Gastroesophageal sphincter (tissue), 4 donors: ENCODE measurements around the gene TGFBI. TPM values are rescaled to one million over a fixed set of nuclear protein-coding genes. Genes with fewer than 3 reads are reported as not detected.
A peak's percentile ranks its signal among the peaks of the same experiment; 100 is the strongest.

ENCODE experiments used
- ATAC-seq: fragments of 150-250 bp; one replicate; pipeline ENCODE4 v1.9.1; 2016; ENCODE audit warnings: mild to moderate bottlenecking, moderate library complexity
- H3K27ac ChIP-seq, 4 donors: fragments of 200-600 bp; sonication (generic) in 3 of 4; 1 replicate in 3 of 4; 2 replicates in 1 of 4; pipeline ENCODE4 v1.5.1; 2016 to 2019
- H3K27me3 ChIP-seq: fragments of 200-600 bp; sonication (generic); one replicate; pipeline ENCODE4 v1.5.1; 2019
- H3K36me3 ChIP-seq, 2 donors: fragments of 200-600 bp; sonication (generic); one replicate each; pipeline ENCODE4 v1.5.1; 2019; ENCODE audit warnings: control low read depth in 1 of 2
- H3K4me1 ChIP-seq, 3 donors: fragments of 200-600 bp; sonication (generic); 1 replicate in 2 of 3; 2 replicates in 1 of 3; pipeline ENCODE4 v1.5.1; 2016 to 2019; ENCODE audit warnings: control low read depth in 2 of 3
- H3K4me3 ChIP-seq, 2 donors: fragments of 200-600 bp; sonication (generic); one replicate each; pipeline ENCODE4 v1.5.1; 2019; ENCODE audit warnings: mild to moderate bottlenecking in 1 of 2, moderate library complexity in 1 of 2
- H3K9me3 ChIP-seq, 3 donors: fragments of 200-600 bp; sonication (generic); one replicate each; pipeline ENCODE4 v1.5.1; 2017 to 2019; ENCODE audit warnings: control low read depth in 2 of 3
- CTCF ChIP-seq, 4 experiments: fragments of 200-600 bp in 2 of 4; fragments of 450-650 bp in 2 of 4; sonication (generic) in 1 of 4; IDR thresholded peaks; one replicate each; pipeline ENCODE4 v1.5.1; 2017 to 2019; ENCODE audit warnings: antibody characterized with exemption in 4 of 4, mild to moderate bottlenecking in 2 of 4, moderate library complexity in 2 of 4
- EP300 ChIP-seq: sonication (generic); formaldehyde crosslinking; IDR thresholded peaks from one replicate; pipeline ENCODE4 v1.6.1; 2017; ENCODE audit warnings: antibody characterized with exemption, mild to moderate bottlenecking
- POLR2A ChIP-seq, 2 donors: fragments of 450-650 bp; IDR thresholded peaks; one replicate each; pipeline ENCODE4 v1.6.1; 2017; ENCODE audit warnings: antibody characterized with exemption in 2 of 2, mild to moderate bottlenecking in 2 of 2, moderate library complexity in 1 of 2
- POLR2AphosphoS5 ChIP-seq: sonication (generic); formaldehyde crosslinking; IDR thresholded peaks from one replicate; pipeline ENCODE4 v1.6.1; 2017; ENCODE audit warnings: antibody characterized with exemption
- WGBS, 2 donors: methylation state at CpG; one replicate each; pipeline ENCODE4 v1.1.5; 2018; ENCODE audit warnings: low coverage in 1 of 2; 5-methylcytosine and 5-hydroxymethylcytosine counted together
- total RNA-seq, 4 donors: library from RNA; depleted of rRNA; stranded (reverse); fragments of >200 nt; gene quantifications; one replicate each; pipeline ENCODE4 v1.1.0, GENCODE V29; 2016

The TGFBI gene
- total RNA-seq, 4 donors from 2014 or later: 29.0 to 159 (median 112) TPM

GRCh38 chr5:136054142-136055019, 25.6 kb downstream of the TGFBI start:
- peaks cover 0 to 36% of the 10 kb centered on the region in 2 donors for H3K36me3 ChIP-seq
- no peaks in the 10 kb centered on the region for H3K9me3 ChIP-seq
- WGBS, 2 donors: 61 to 69% methylated on average over 3 to 4 of the region's 7 CpGs
- ATAC-seq: no peak
- no peak for TF ChIP-seq CTCF (IDR thresholded peaks at IDR 0.05)
- TF ChIP-seq EP300: no peak
- no peak for TF ChIP-seq POLR2AphosphoS5
- no peak for TF ChIP-seq POLR2A (IDR thresholded peaks at IDR 0.05)
- H3K27me3 ChIP-seq: no peaks in the 10 kb centered on the region
- peaks cover 13 to 49% (median 16%) of the 10 kb centered on the region in 3 donors for H3K4me1 ChIP-seq
- H3K27ac ChIP-seq: peak overlapping the region in 3 of 4 donors; percentile 7 to 91 (median 31)
- no peak overlapping the region for H3K4me3 ChIP-seq

- Histone ChIP-seq H3K9me3 (no peaks in the 10 kb centered on the region), H3K27ac (peak overlapping the region in 3 of 4 donors; percentile 84 to 91 (median 87)), H3K4me1 (peaks cover 13 to 52% (median 18%) of the 10 kb centered on the region in 3 donors), H3K4me3 (no peak overlapping the region), H3K36me3 (peaks cover 0 to 26% of the 10 kb centered on the region in 2 donors), H3K27me3 (no peaks in the 10 kb centered on the region)
- no peak for ATAC-seq
- no peak for TF ChIP-seq POLR2AphosphoS5
- no peak for TF ChIP-seq EP300
- TF ChIP-seq CTCF (IDR thresholded peaks at IDR 0.05): no peak
- TF ChIP-seq POLR2A (IDR thresholded peaks at IDR 0.05): no peak
- WGBS, 2 donors: 85 to 92% methylated on average over 4 to 6 of the region's 14 CpGs
Measured at GRCh38 chr5:136055612-136056309, 27.0 kb downstream of the TGFBI start.

GRCh38 chr5:136056336-136056735, 27.5 kb downstream of the TGFBI start:
- no peaks in the 10 kb centered on the region for H3K27me3 ChIP-seq
- peak overlapping the region in 3 of 4 donors; percentile 84 to 91 (median 87) for H3K27ac ChIP-seq
- ATAC-seq: no peak
- H3K9me3 ChIP-seq: no peaks in the 10 kb centered on the region
- peaks cover 0 to 26% of the 10 kb centered on the region in 2 donors for H3K36me3 ChIP-seq
- H3K4me1 ChIP-seq: peaks cover 13 to 52% (median 18%) of the 10 kb centered on the region in 3 donors
- TF ChIP-seq POLR2AphosphoS5: no peak
- no peak for TF ChIP-seq CTCF (IDR thresholded peaks at IDR 0.05)
- TF ChIP-seq EP300: no peak
- TF ChIP-seq POLR2A (IDR thresholded peaks at IDR 0.05): no peak
- 59 to 76% methylated on average over 2 to 3 of the region's 5 CpGs for WGBS, 2 donors
- H3K4me3 ChIP-seq: no peak overlapping the region

GRCh38 chr5:136056771-136057335, 28.1 kb downstream of the TGFBI start:
- peak overlapping the region; percentile 79 to 91 (median 86) for H3K27ac ChIP-seq
- peaks cover 0 to 26% of the 10 kb centered on the region in 2 donors for H3K36me3 ChIP-seq
- H3K27me3 ChIP-seq: no peaks in the 10 kb centered on the region
- WGBS, 2 donors: 90 to 100% methylated on average over 1 to 2 of the region's 8 CpGs
- ATAC-seq: no peak
- peaks cover 13 to 52% (median 18%) of the 10 kb centered on the region in 3 donors for H3K4me1 ChIP-seq
- no peak for TF ChIP-seq POLR2A (IDR thresholded peaks at IDR 0.05)
- no peak for TF ChIP-seq CTCF (IDR thresholded peaks at IDR 0.05)
- TF ChIP-seq POLR2AphosphoS5: no peak
- TF ChIP-seq EP300: no peak
- no peak overlapping the region for H3K4me3 ChIP-seq
- no peaks in the 10 kb centered on the region for H3K9me3 ChIP-seq
